HFFc6 (cell line): ENCODE data around the gene JPH2. TPM values are rescaled to one million over a fixed set of nuclear protein-coding genes. Genes with fewer than 3 reads are reported as not detected.

Source experiments
- DNase-seq: peaks from one replicate; pipeline ENCODE4 v3.0.0-alpha.2; 2018
- H3K27ac Mint-ChIP-seq: 2 replicates; pipeline ENCODE4 v1.8.0; 2020; ENCODE audit warnings: mild to moderate bottlenecking, mixed read lengths
- H3K27me3 Mint-ChIP-seq: 2 replicates; pipeline ENCODE4 v1.8.0; 2021; ENCODE audit warnings: mild to moderate bottlenecking, moderate library complexity, mixed read lengths; ENCODE audit not compliant: insufficient read depth
- H3K36me3 Mint-ChIP-seq: 2 replicates; pipeline ENCODE4 v1.8.0; 2021; ENCODE audit warnings: low read depth, mixed read lengths
- H3K4me1 Mint-ChIP-seq: 2 replicates; pipeline ENCODE4 v1.8.0; 2020; ENCODE audit warnings: low read depth, mixed read lengths
- H3K4me3 Mint-ChIP-seq: 2 replicates; pipeline ENCODE4 v1.8.0; 2020; ENCODE audit warnings: mild to moderate bottlenecking, moderate library complexity, mixed read lengths
- H3K9me3 Mint-ChIP-seq: 2 replicates; pipeline ENCODE4 v1.8.0; 2020; ENCODE audit warnings: mild to moderate bottlenecking, mixed read lengths
- total RNA-seq, 6 experiments: library from RNA; stranded (reverse); fragmentation: NEBNext Ultra II Directional; extraction: Animal tissue kit (Norgen Biotek cat#: 25700); gene quantifications; 2 replicates in 1 of 6; 3 replicates in 5 of 6; pipeline ENCODE4 v1.2.3, GENCODE V29; 2021
- TF ChIP-seq, protein P1 (sequence below): fragments of 200-600 bp; sonication (generic); IDR thresholded peaks from 2 replicates; pipeline ENCODE4 v1.5.0; 2021; ENCODE audit warnings: antibody characterized with exemption, mild to moderate bottlenecking

Gene JPH2
- total RNA-seq, 6 experiments from 2014 or later, result 9.7 to 14.4 (median 13.5) TPM

GRCh38 chr20:44218446-44218845 is 31.5 kb upstream of the JPH2 start:
- Mint-ChIP-seq H3K9me3 (no peaks in the 10 kb centered on the region), H3K27ac (no peak overlapping the region), H3K4me3 (no peak overlapping the region), H3K4me1 (peaks cover 11% of the 10 kb centered on the region), H3K27me3 (no peaks in the 10 kb centered on the region; the same call in 1 of the 2 replicates), H3K36me3 (no peaks in the 10 kb centered on the region)
- TF ChIP-seq, protein P1, sequence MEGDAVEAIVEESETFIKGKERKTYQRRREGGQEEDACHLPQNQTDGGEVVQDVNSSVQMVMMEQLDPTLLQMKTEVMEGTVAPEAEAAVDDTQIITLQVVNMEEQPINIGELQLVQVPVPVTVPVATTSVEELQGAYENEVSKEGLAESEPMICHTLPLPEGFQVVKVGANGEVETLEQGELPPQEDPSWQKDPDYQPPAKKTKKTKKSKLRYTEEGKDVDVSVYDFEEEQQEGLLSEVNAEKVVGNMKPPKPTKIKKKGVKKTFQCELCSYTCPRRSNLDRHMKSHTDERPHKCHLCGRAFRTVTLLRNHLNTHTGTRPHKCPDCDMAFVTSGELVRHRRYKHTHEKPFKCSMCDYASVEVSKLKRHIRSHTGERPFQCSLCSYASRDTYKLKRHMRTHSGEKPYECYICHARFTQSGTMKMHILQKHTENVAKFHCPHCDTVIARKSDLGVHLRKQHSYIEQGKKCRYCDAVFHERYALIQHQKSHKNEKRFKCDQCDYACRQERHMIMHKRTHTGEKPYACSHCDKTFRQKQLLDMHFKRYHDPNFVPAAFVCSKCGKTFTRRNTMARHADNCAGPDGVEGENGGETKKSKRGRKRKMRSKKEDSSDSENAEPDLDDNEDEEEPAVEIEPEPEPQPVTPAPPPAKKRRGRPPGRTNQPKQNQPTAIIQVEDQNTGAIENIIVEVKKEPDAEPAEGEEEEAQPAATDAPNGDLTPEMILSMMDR, result no peak
- no peak for DNase-seq

GRCh38 chr20:44217342-44218092 is 30.5 kb upstream of the JPH2 start:
- DNase-seq, result peak; percentile 50
- Mint-ChIP-seq H3K27ac (no peak overlapping the region), H3K4me1 (peaks cover 11% of the 10 kb centered on the region), H3K36me3 (no peaks in the 10 kb centered on the region), H3K9me3 (no peaks in the 10 kb centered on the region), H3K27me3 (no peaks in the 10 kb centered on the region; the same call in 1 of the 2 replicates), H3K4me3 (no peak overlapping the region)
- TF ChIP-seq, protein P1, result peak; percentile 95

GRCh38 chr20:44215125-44215524 is 28.1 kb upstream of the JPH2 start:
- no peak overlapping the region for H3K27ac Mint-ChIP-seq
- TF ChIP-seq, protein P1, result peak; percentile 90
- H3K4me3 Mint-ChIP-seq, result no peak overlapping the region
- peaks cover under 1% of the 10 kb centered on the region; the same call in 1 of the 2 replicates for H3K36me3 Mint-ChIP-seq
- peak; percentile 65 for DNase-seq
- no peaks in the 10 kb centered on the region for H3K9me3 Mint-ChIP-seq
- peaks cover 3% of the 10 kb centered on the region for H3K27me3 Mint-ChIP-seq
- peaks cover 26% of the 10 kb centered on the region for H3K4me1 Mint-ChIP-seq

DNA sequence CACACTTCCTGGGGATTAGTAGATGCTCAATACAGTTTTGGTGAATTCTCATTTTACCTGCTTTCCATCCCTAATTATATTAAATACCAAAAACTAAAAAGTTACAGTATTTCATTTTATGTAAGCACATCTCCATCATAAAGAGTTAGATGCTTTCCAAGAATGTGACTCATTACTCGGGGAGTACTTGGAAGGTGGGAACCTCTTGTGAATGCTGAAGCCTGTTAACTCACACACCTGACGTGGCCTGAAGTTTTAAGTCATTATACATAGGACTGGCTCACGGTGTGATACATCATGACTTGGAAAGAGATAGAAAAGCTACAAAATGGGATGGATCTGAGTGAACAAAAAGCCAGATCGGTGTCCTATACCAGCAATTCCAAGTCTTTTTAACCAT is 25.8 kb upstream of the JPH2 start:
- Mint-ChIP-seq H3K27ac (no peak overlapping the region), H3K4me1 (peaks cover 43% of the 10 kb centered on the region), H3K4me3 (no peak overlapping the region), H3K27me3 (peaks cover 5% of the 10 kb centered on the region), H3K36me3 (peaks cover 16% of the 10 kb centered on the region), H3K9me3 (no peaks in the 10 kb centered on the region)
- TF ChIP-seq, protein P1, result no peak
- no peak for DNase-seq

GRCh38 chr20:44211177-44212039 is 24.4 kb upstream of the JPH2 start:
- Mint-ChIP-seq H3K27me3 (peaks cover 5% of the 10 kb centered on the region), H3K4me3 (peak overlapping the region; percentile 98), H3K9me3 (no peaks in the 10 kb centered on the region), H3K27ac (peak overlapping the region; percentile 96), H3K4me1 (peaks cover 50% of the 10 kb centered on the region), H3K36me3 (peaks cover 30% of the 10 kb centered on the region)
- peak; percentile 28 for DNase-seq
- TF ChIP-seq, protein P1, result no peak
